Stimulated activated CD8-positive, alpha-beta memory T cell treated with anti-CD3 and anti-CD28 coated beads, Interleukin-15, amount 100 ng/mL, for 48 hours (primary cell): Measurements from ENCODE around the gene KRT222.

Experiments used
- DNase-seq, 2 donors: peaks; one replicate each; pipeline ENCODE4 v3.0.0-alpha.2; 2020; ENCODE audit warnings: low read depth in 2 of 2

Gene KRT222

GRCh38 chr17:40664582-40665333 lies at the start of gene KRT222:
Gene KRT222, minus strand, starts transcription at chr17:40665177. Its CDS starts 78 bp downstream, at chr17:40665099.
- DNase-seq = no peak

GRCh38 chr17:40714473-40714872 lies 49.5 kb upstream of the KRT222 start:
- no peak for DNase-seq

- no peak for DNase-seq
Observed at GRCh38 chr17:40707745-40708144, 42.8 kb upstream of the KRT222 start.

GRCh38 chr17:40705584-40705983 lies 40.6 kb upstream of the KRT222 start:
- no peak for DNase-seq

- DNase-seq = no peak
Observed at GRCh38 chr17:40703652-40704051, 38.7 kb upstream of the KRT222 start, which contains the start of gene KRT24. Gene KRT24, minus strand, starts transcription at chr17:40703752. Its CDS starts 59 bp downstream, at chr17:40703693.

- DNase-seq = no peak
Observed at GRCh38 chr17:40702271-40702670, 37.3 kb upstream of the KRT222 start.

- DNase-seq = no peak
Observed at GRCh38 chr17:40699853-40700252, 34.9 kb upstream of the KRT222 start.

- no peak for DNase-seq
Observed at GRCh38 chr17:40699371-40699770, 34.4 kb upstream of the KRT222 start.

GRCh38 chr17:40697297-40697696 lies 32.3 kb upstream of the KRT222 start:
- no peak for DNase-seq

GRCh38 chr17:40696651-40697072 lies 31.7 kb upstream of the KRT222 start:
- DNase-seq = no peak

- no peak for DNase-seq
Observed at GRCh38 chr17:40695874-40696472, 31.0 kb upstream of the KRT222 start.

GRCh38 chr17:40694584-40694983 lies 29.6 kb upstream of the KRT222 start:
- DNase-seq = no peak

GRCh38 chr17:40687106-40687505 lies 22.1 kb upstream of the KRT222 start:
- DNase-seq = no peak

- DNase-seq = no peak
Observed at GRCh38 chr17:40686192-40686591, 21.2 kb upstream of the KRT222 start.

GRCh38 chr17:40680998-40681397 lies 16.0 kb upstream of the KRT222 start:
- no peak for DNase-seq

GRCh38 chr17:40679523-40679907 lies 14.5 kb upstream of the KRT222 start:
- no peak for DNase-seq

- no peak for DNase-seq
Observed at GRCh38 chr17:40678902-40679522, 14.0 kb upstream of the KRT222 start.

GRCh38 chr17:40675905-40676304 lies 10.9 kb upstream of the KRT222 start:
- no peak for DNase-seq

GRCh38 chr17:40672654-40673053 lies 7.7 kb upstream of the KRT222 start:
- no peak for DNase-seq

GRCh38 chr17:40671282-40671681 lies 6.3 kb upstream of the KRT222 start:
- DNase-seq = no peak

GRCh38 chr17:40666331-40666730 lies 1.4 kb upstream of the KRT222 start:
- no peak for DNase-seq

GRCh38 chr17:40663252-40663651 lies 1.7 kb downstream of the KRT222 start:
- DNase-seq = no peak

GRCh38 chr17:40659911-40660310 lies 5.1 kb downstream of the KRT222 start:
- DNase-seq = no peak
